Activated CD4-positive, alpha-beta T cell treated with anti-CD3 and anti-CD28 coated beads, Interleukin-2, amount 50 U/mL, for 24 hours (primary cell): ENCODE measurements around the gene PPP1R1B.

ENCODE experiments used
- DNase-seq, 2 donors: peaks; one replicate each; pipeline ENCODE4 v3.0.0-alpha.2; 2020; ENCODE audit warnings: low read depth in 1 of 2, low spot score in 1 of 2

Gene PPP1R1B

GRCh38 chr17:39666231-39666600 is 39.5 kb downstream of the PPP1R1B start:
- no peak for DNase-seq

- no peak for DNase-seq
These were observed 40.0 kb downstream of the PPP1R1B start for GRCh38 chr17:39666601-39667261.

- DNase-seq: no peak
These were observed 40.7 kb downstream of the PPP1R1B start for GRCh38 chr17:39667262-39667944.

- DNase-seq: peak; percentile 50 to 58
These were observed 41.5 kb downstream of the PPP1R1B start, which contains the start of gene PNMT for GRCh38 chr17:39667945-39668924. Gene PNMT, plus strand, starts transcription at chr17:39668453. Its CDS starts 23 bp downstream, at chr17:39668476.

GRCh38 chr17:39669897-39670735 is 43.4 kb downstream of the PPP1R1B start:
- no peak for DNase-seq

GRCh38 chr17:39670746-39671145 is 44.0 kb downstream of the PPP1R1B start:
- DNase-seq: no peak

GRCh38 chr17:39671651-39672521 is 45.1 kb downstream of the PPP1R1B start:
- DNase-seq: no peak

- no peak for DNase-seq
These were observed 46.0 kb downstream of the PPP1R1B start for GRCh38 chr17:39672522-39673334.

GRCh38 chr17:39673335-39674081 is 46.8 kb downstream of the PPP1R1B start:
- no peak for DNase-seq

- no peak for DNase-seq
These were observed 47.4 kb downstream of the PPP1R1B start for GRCh38 chr17:39674179-39674578.

- DNase-seq: no peak
These were observed 48.1 kb downstream of the PPP1R1B start for GRCh38 chr17:39674702-39675389.

- DNase-seq: no peak
These were observed 48.8 kb downstream of the PPP1R1B start for GRCh38 chr17:39675390-39676082.

GRCh38 chr17:39676198-39676819 is 49.6 kb downstream of the PPP1R1B start:
- DNase-seq: no peak

GRCh38 chr17:39677072-39677471 is 50.3 kb downstream of the PPP1R1B start:
- no peak for DNase-seq

GRCh38 chr17:39677542-39678339 is 51.0 kb downstream of the PPP1R1B start:
- DNase-seq: no peak
